ENCODE results near the gene PDXDC1. TPM values are rescaled to one million over a fixed set of nuclear protein-coding genes. Genes with fewer than 3 reads are reported as not detected.
"Not testable (repeated sequence)": the region's sequence is repeated elsewhere in the genome, so short reads cannot be mapped to it uniquely, and the experiment has no call there.

Gene PDXDC1
- total RNA-seq, 4 donors from 2014 or later: 131 to 247 (median 201) TPM

DNA sequence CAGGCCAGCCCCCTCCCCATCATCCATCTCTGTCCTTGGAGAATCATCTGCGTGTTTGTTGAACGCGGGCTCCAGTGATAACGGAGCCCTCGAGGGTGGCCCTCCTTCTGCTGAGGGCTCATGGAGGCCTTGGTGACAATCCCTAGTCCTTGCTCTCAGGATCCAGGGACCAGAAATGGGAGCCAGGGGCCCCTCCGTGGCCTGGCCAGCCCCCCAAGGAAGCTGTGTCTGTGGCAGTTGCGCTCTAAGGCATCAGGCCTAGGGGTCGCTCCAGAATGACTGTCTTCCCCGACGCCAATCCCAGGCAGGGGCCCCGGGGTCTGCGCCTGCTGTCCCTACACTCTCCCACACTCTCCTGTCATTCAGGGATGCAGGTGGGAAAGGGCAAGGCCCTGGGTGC is 174.4 kb downstream of the PDXDC1 start:
- H3K27me3 ChIP-seq, H3K36me3 ChIP-seq, H3K4me3 ChIP-seq, H3K9me3 ChIP-seq, H3K27ac ChIP-seq: not testable (repeated sequence)
- peak in 1 of 3 donors; percentile 19 for DNase-seq
- H3K4me1 ChIP-seq: peaks cover 0 to 30% (median 0%) of the 10 kb centered on the region in 4 donors

- H3K36me3 ChIP-seq, H3K4me1 ChIP-seq, H3K27me3 ChIP-seq, H3K9me3 ChIP-seq: not testable (repeated sequence)
- DNase-seq: peak in 1 of 3 donors; percentile 56
- Histone ChIP-seq H3K4me3 (peak overlapping the region; percentile 43 to 67 (median 60)), H3K27ac (peak overlapping the region; percentile 49 to 81 (median 72))
Measured at GRCh38 chr16:15154005-15154404, 179.2 kb downstream of the PDXDC1 start.

DNA sequence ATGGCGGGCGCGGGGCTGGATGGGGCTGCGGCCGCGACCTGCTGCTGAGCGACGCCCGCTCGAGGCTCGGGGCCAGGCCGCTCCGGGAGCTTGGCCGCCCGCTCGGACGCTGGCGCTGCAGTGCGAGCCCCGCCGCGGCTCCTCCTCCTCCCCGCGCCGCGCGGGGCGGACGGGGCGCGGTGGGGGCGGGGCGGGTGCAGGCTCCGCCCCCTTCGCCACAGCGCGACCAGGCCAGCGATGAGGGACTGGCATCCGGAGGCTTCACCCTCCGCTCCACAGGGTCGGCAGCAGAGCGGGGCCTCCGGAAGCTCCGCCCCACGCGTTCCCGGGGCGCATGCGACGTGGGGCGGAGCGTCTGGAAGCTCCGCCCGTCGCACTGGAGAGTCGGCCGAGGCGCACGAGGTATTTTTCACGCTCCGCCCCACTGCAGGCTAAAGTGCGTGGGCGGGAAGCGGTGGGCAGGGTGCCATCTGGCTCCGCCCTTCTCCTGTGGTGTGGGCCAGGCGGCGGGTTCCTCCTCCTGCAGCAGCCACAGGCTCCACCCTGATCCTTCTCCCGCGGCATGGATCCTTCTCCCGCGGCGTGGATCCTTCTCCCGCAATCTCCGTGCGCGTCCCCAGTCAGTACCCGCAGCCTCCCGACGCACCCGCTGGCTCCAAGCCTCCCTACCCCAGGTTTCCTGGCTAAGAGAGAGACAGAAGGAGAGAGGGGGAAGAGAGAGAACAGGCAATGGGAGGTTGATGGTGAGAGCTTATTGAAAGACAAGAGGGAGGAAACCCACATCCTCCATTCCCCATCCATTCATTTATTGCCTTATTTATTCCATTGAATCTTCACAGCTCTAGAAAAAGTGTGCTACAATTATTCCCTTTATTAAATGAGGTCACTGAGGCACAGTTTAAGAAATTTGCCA is 180.1 kb downstream of the PDXDC1 start:
- not testable (repeated sequence) for H3K27me3 ChIP-seq, H3K4me1 ChIP-seq, H3K9me3 ChIP-seq, H3K36me3 ChIP-seq
- peak in 1 of 2 donors; percentile 37 for TF ChIP-seq POLR2A (IDR thresholded peaks at IDR 0.05)
- Histone ChIP-seq H3K4me3 (peak overlapping the region; percentile 22 to 67 (median 60)), H3K27ac (peak overlapping the region in 3 of 4 donors; percentile 22 to 75 (median 62))
- peak; percentile 89 to 94 (median 90) for DNase-seq

GRCh38 chr16:15157644-15158043 is 182.8 kb downstream of the PDXDC1 start:
- not testable (repeated sequence) for H3K27me3 ChIP-seq, H3K4me3 ChIP-seq, H3K9me3 ChIP-seq, DNase-seq, H3K27ac ChIP-seq, H3K4me1 ChIP-seq, H3K36me3 ChIP-seq

GRCh38 chr16:15159671-15160070 is 184.8 kb downstream of the PDXDC1 start:
- not testable (repeated sequence) for DNase-seq

GRCh38 chr16:15160571-15160970 is 185.7 kb downstream of the PDXDC1 start:
- H3K4me3 ChIP-seq: not testable (repeated sequence)

More at GRCh38 chr16:15159671-15160070, 184.8 kb downstream of the PDXDC1 start:
- H3K27me3 ChIP-seq, H3K36me3 ChIP-seq, H3K4me3 ChIP-seq, H3K27ac ChIP-seq, H3K4me1 ChIP-seq, H3K9me3 ChIP-seq: not testable (repeated sequence)

DNA sequence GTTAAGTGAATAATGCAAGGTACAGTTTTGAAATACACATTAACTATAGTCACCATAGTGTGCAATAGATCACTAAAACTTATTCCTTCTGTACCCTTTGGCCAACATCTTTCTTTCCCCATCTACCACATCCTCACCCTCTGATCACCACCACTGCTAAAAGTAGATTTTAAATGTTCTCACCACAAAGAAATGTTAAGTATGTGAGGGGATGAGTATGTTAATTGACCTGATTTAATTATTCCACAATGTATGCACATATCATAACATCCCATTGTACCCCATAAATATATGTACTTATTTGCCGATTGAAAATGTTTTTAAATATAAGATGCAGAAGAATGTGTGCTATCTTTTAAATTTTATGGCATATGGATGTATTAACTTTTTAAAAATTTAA is 188.2 kb downstream of the PDXDC1 start:
- not testable (repeated sequence) for H3K36me3 ChIP-seq, DNase-seq, H3K4me1 ChIP-seq, H3K27me3 ChIP-seq, H3K4me3 ChIP-seq, H3K9me3 ChIP-seq, H3K27ac ChIP-seq

More at GRCh38 chr16:15160571-15160970, 185.7 kb downstream of the PDXDC1 start:
- H3K27me3 ChIP-seq, DNase-seq, H3K27ac ChIP-seq, H3K36me3 ChIP-seq, H3K9me3 ChIP-seq, H3K4me1 ChIP-seq: not testable (repeated sequence)

DNA sequence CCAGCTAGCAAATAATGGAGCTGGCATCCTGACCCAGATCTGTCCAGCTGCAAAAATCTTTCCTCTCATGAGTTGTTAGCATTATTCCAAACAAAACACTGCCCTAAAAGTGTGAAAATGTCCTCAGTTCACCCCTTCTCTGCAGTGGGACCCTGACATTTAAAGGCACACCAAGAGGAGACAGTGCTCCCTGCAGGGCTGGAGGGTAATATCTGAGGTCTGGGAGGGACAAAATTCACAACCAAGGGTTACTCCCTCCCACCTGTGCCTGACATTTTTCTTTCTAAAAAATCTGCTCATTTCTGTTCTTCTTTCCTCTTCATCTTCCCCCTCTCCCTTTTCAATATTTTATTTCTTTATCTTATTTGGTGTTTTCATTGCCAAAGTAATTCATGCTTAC is 191.4 kb downstream of the PDXDC1 start:
- H3K36me3 ChIP-seq, H3K27me3 ChIP-seq, DNase-seq, H3K4me1 ChIP-seq, H3K4me3 ChIP-seq, H3K9me3 ChIP-seq, H3K27ac ChIP-seq: not testable (repeated sequence)

- H3K9me3 ChIP-seq, H3K27me3 ChIP-seq, H3K27ac ChIP-seq, H3K36me3 ChIP-seq, H3K4me3 ChIP-seq, DNase-seq, H3K4me1 ChIP-seq: not testable (repeated sequence)
Measured at GRCh38 chr16:15168303-15168702, 193.5 kb downstream of the PDXDC1 start.

GRCh38 chr16:15168953-15169652 is 194.3 kb downstream of the PDXDC1 start:
- H3K27ac ChIP-seq, DNase-seq, H3K36me3 ChIP-seq, H3K4me3 ChIP-seq, H3K9me3 ChIP-seq, H3K27me3 ChIP-seq, H3K4me1 ChIP-seq: not testable (repeated sequence)

- not testable (repeated sequence) for H3K36me3 ChIP-seq, DNase-seq, H3K9me3 ChIP-seq, H3K27me3 ChIP-seq, H3K4me1 ChIP-seq, H3K4me3 ChIP-seq, H3K27ac ChIP-seq
Measured at GRCh38 chr16:15179909-15180308, 205.1 kb downstream of the PDXDC1 start.

- not testable (repeated sequence) for H3K36me3 ChIP-seq, DNase-seq, H3K9me3 ChIP-seq, H3K27ac ChIP-seq, H3K27me3 ChIP-seq, H3K4me3 ChIP-seq, H3K4me1 ChIP-seq
Measured at GRCh38 chr16:15180946-15181345, 206.1 kb downstream of the PDXDC1 start.

GRCh38 chr16:15184000-15184399 is 209.2 kb downstream of the PDXDC1 start:
- H3K27ac ChIP-seq, H3K9me3 ChIP-seq, H3K27me3 ChIP-seq, H3K4me1 ChIP-seq, DNase-seq, H3K4me3 ChIP-seq, H3K36me3 ChIP-seq: not testable (repeated sequence)
